Measurements from ENCODE around the gene TCAP.

TCAP gene

GRCh38 chr17:39626171-39627046, 38.7 kb upstream of the TCAP start, which contains the start of gene PPP1R1B:
PPP1R1B (plus strand) TSS chr17:39626952; CDS start chr17:39627393, 441 bp downstream.
- TF ChIP-seq, protein P1, sequence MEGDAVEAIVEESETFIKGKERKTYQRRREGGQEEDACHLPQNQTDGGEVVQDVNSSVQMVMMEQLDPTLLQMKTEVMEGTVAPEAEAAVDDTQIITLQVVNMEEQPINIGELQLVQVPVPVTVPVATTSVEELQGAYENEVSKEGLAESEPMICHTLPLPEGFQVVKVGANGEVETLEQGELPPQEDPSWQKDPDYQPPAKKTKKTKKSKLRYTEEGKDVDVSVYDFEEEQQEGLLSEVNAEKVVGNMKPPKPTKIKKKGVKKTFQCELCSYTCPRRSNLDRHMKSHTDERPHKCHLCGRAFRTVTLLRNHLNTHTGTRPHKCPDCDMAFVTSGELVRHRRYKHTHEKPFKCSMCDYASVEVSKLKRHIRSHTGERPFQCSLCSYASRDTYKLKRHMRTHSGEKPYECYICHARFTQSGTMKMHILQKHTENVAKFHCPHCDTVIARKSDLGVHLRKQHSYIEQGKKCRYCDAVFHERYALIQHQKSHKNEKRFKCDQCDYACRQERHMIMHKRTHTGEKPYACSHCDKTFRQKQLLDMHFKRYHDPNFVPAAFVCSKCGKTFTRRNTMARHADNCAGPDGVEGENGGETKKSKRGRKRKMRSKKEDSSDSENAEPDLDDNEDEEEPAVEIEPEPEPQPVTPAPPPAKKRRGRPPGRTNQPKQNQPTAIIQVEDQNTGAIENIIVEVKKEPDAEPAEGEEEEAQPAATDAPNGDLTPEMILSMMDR (IDR thresholded peaks at IDR 0.05; ENCODE audit: low read depth, low read length): no peak
- no peak for DNase-seq (ENCODE audit: extremely low read depth, low read depth)

GRCh38 chr17:39627047-39627711, 38.0 kb upstream of the TCAP start:
- no peak for DNase-seq (ENCODE audit: extremely low read depth, low read depth)
- TF ChIP-seq, protein P1 (IDR thresholded peaks at IDR 0.05; ENCODE audit: low read depth, low read length): no peak

- DNase-seq (ENCODE audit: extremely low read depth, low read depth): no peak
- TF ChIP-seq, protein P1 (IDR thresholded peaks at IDR 0.05; ENCODE audit: low read depth, low read length): no peak
Observed at GRCh38 chr17:39627712-39628516, 37.2 kb upstream of the TCAP start.

- DNase-seq (ENCODE audit: extremely low read depth, low read depth): no peak
- TF ChIP-seq, protein P1 (IDR thresholded peaks at IDR 0.05; ENCODE audit: low read depth, low read length): no peak
Observed at GRCh38 chr17:39628655-39629493, 36.3 kb upstream of the TCAP start.

- no peak for DNase-seq (ENCODE audit: extremely low read depth, low read depth)
- TF ChIP-seq, protein P1 (IDR thresholded peaks at IDR 0.05; ENCODE audit: low read depth, low read length): no peak
Observed at GRCh38 chr17:39629494-39629880, 35.7 kb upstream of the TCAP start.

GRCh38 chr17:39629898-39630297, 35.3 kb upstream of the TCAP start:
- TF ChIP-seq, protein P1 (IDR thresholded peaks at IDR 0.05; ENCODE audit: low read depth, low read length): no peak
- no peak for DNase-seq (ENCODE audit: extremely low read depth, low read depth)

Data from AG09319 (cell line).